HCT116 (cell line): Measurements from ENCODE around the gene ARHGEF17. TPM values are rescaled to one million over a fixed set of nuclear protein-coding genes. Genes with fewer than 3 reads are reported as not detected.

Experiments
- ATAC-seq: fragments of 200-7000 bp; cut with Tn5 transposase; 2 replicates; pipeline ENCODE4 v1.9.1; 2020; ENCODE audit warnings: mild to moderate bottlenecking, moderate library complexity
- BruUV-seq: library from RNA; stranded (reverse); fragments of 400-500 nt; replicated peaks from 2 replicates; lab custom pipeline; 2021; lab: Mats Ljungman, UMichigan
- CTCF ChIA-PET: fragments of 300-600 bp; sonication (Branson Sonifier 250); formaldehyde crosslinking; loops from one replicate; lab custom pipeline; 2021; ENCODE audit warnings: antibody characterized with exemption; lab: Charles Lee
- POLR2A ChIA-PET: fragments of 300-600, 350-600 bp; sonication (Branson Sonifier 250); formaldehyde crosslinking; loops from one replicate; lab custom pipeline; 2021; ENCODE audit warnings: antibody characterized with exemption; lab: Charles Lee
- RAD21 ChIA-PET, 2 experiments: fragments of 300-600 bp; sonication (Branson Sonifier 250); formaldehyde crosslinking; loops; one replicate each; lab custom pipeline; 2023; ENCODE audit warnings: low total read pairs in 2 of 2; ENCODE audit not compliant: uncharacterized antibody in 2 of 2, unreplicated experiment in 2 of 2, low non-redundant PET in 1 of 2; lab: Charles Lee
- DNase-seq: peaks from one replicate; pipeline ENCODE4 v3.0.0-alpha.2; 2010; ENCODE audit warnings: low read depth, low spot score
- H2AFZ ChIP-seq: fragments of 200-600 bp; shearing (Covaris generic), sonication (generic); 2 replicates; pipeline ENCODE4 v1.6.1; 2017; ENCODE audit warnings: low read depth, mixed run types, mixed read lengths, antibody characterized with exemption, low read length; ENCODE audit not compliant: poor library complexity, severe bottlenecking
- H3K27ac ChIP-seq: 2 replicates; pipeline ENCODE4 v1.5.1; 2012; ENCODE audit warnings: low read depth, low read length
- H3K27me3 ChIP-seq: fragments of 200-600 bp; sonication (generic); 2 replicates; pipeline ENCODE4 v1.6.1; 2016; ENCODE audit warnings: mixed run types, low read length, mixed read lengths; ENCODE audit not compliant: insufficient read depth
- H3K36me3 ChIP-seq, 2 experiments: fragments of 200-500 bp in 1 of 2; fragments of 200-600 bp in 1 of 2; sonication (Bioruptor generic) in 1 of 2; sonication (generic) in 1 of 2; 2 replicates each; pipeline versions ENCODE4 v1.5.1 to v1.6.1; 2014 to 2016; ENCODE audit warnings: low read length in 2 of 2, inconsistent platforms in 1 of 2, mixed read lengths in 1 of 2, mixed run types in 1 of 2; ENCODE audit not compliant: insufficient read depth in 2 of 2, control insufficient read depth in 1 of 2
- H3K4me1 ChIP-seq, 2 experiments: fragments of 200-600 bp in 1 of 2; sonication (generic) in 1 of 2; 2 replicates each; pipeline versions ENCODE4 v1.5.1 to v1.6.1; 2012 to 2017; ENCODE audit warnings: low read length in 2 of 2, inconsistent platforms in 1 of 2, mild to moderate bottlenecking in 1 of 2, mixed read lengths in 1 of 2, mixed run types in 1 of 2, moderate library complexity in 1 of 2; ENCODE audit not compliant: insufficient read depth in 2 of 2, control insufficient read depth in 1 of 2
- H3K4me2 ChIP-seq: fragments of 200-600 bp; sonication (generic); 2 replicates; pipeline ENCODE4 v1.6.1; 2017; ENCODE audit warnings: mixed run types, low read length, mixed read lengths
- H3K4me3 ChIP-seq, 2 experiments: fragments of 200-600 bp in 1 of 2; sonication (generic) in 1 of 2; replicated peaks in 1 of 2; 2 replicates each; pipeline ENCODE4 v1.5.1; 2011 to 2016; ENCODE audit warnings: low read length in 2 of 2, control low read depth in 1 of 2, low read depth in 1 of 2, mild to moderate bottlenecking in 1 of 2, mixed read lengths in 1 of 2, mixed run types in 1 of 2
- H3K79me2 ChIP-seq: fragments of 200-600 bp; sonication (generic); 2 replicates; pipeline ENCODE4 v1.6.1; 2017; ENCODE audit warnings: mild to moderate bottlenecking, mixed run types, low read length, moderate library complexity, mixed read lengths; ENCODE audit not compliant: insufficient read depth
- H3K9ac ChIP-seq: fragments of 200-600 bp; sonication (generic); 2 replicates; pipeline ENCODE4 v1.6.1; 2016; ENCODE audit warnings: low read length, mixed read lengths
- H3K9me2 ChIP-seq: fragments of 200-600 bp; sonication (generic), shearing (Covaris generic); 2 replicates; pipeline ENCODE4 v1.6.1; 2017; ENCODE audit warnings: mixed run types, mild to moderate bottlenecking, moderate library complexity; ENCODE audit not compliant: insufficient read depth
- H3K9me3 ChIP-seq, 2 experiments: fragments of 200-500 bp in 1 of 2; fragments of 200-600 bp in 1 of 2; sonication (Bioruptor generic) in 1 of 2; sonication (generic) in 1 of 2; 2 replicates each; pipeline ENCODE4 v1.6.1; 2014 to 2017; ENCODE audit warnings: low read length in 2 of 2, mixed read lengths in 2 of 2, inconsistent platforms in 1 of 2, low read depth in 1 of 2, mild to moderate bottlenecking in 1 of 2, mixed run types in 1 of 2, moderate library complexity in 1 of 2; ENCODE audit not compliant: control insufficient read depth in 1 of 2, insufficient read depth in 1 of 2
- H4K20me1 ChIP-seq: fragments of 200-600 bp; sonication (generic), shearing (Covaris generic); 2 replicates; pipeline ENCODE4 v1.6.1; 2017; ENCODE audit warnings: mixed run types, mild to moderate bottlenecking, moderate library complexity; ENCODE audit not compliant: insufficient read depth
- CBX3 ChIP-seq: IDR thresholded peaks from 2 replicates; pipeline ENCODE4 v1.6.1; 2012; ENCODE audit warnings: low read depth
- CEBPB ChIP-seq: IDR thresholded peaks from 2 replicates; pipeline ENCODE4 v1.6.1; 2012; ENCODE audit warnings: low read depth
- ELF1 ChIP-seq: IDR thresholded peaks from 2 replicates; pipeline ENCODE4 v1.6.1; 2012; ENCODE audit warnings: low read depth, borderline replicate concordance
- EZH2 ChIP-seq: fragments of 200-600 bp; sonication (generic); IDR thresholded peaks from 2 replicates; pipeline ENCODE4 v1.6.1; 2017; ENCODE audit warnings: antibody characterized with exemption, mixed run types
- EZH2phosphoT487 ChIP-seq: fragments of 200-600 bp; IDR thresholded peaks from 2 replicates; pipeline ENCODE4 v1.6.1; 2018; ENCODE audit warnings: antibody characterized with exemption, borderline replicate concordance
- JUND ChIP-seq: IDR thresholded peaks from 2 replicates; pipeline ENCODE4 v1.6.1; 2012
- POLR2A ChIP-seq: IDR thresholded peaks from 2 replicates; pipeline ENCODE4 v1.7.0; 2011; ENCODE audit warnings: borderline replicate concordance; ENCODE audit not compliant: insufficient read depth, insufficient read length; ENCODE audit errors: extremely low read depth
- POLR2AphosphoS5 ChIP-seq: IDR thresholded peaks from 2 replicates; pipeline ENCODE4 v1.6.1; 2011; ENCODE audit warnings: mild to moderate bottlenecking, low read depth, low read length, moderate library complexity
- RAD21 ChIP-seq: IDR thresholded peaks from 2 replicates; pipeline ENCODE4 v1.6.1; 2012; ENCODE audit warnings: low read depth, mild to moderate bottlenecking
- SIN3A ChIP-seq: IDR thresholded peaks from 2 replicates; pipeline ENCODE4 v1.6.1; 2012; ENCODE audit warnings: low read depth
- SP1 ChIP-seq: IDR thresholded peaks from 2 replicates; pipeline ENCODE4 v1.6.1; 2012; ENCODE audit warnings: low read depth
- SRF ChIP-seq: IDR thresholded peaks from 2 replicates; pipeline ENCODE4 v1.6.1; 2012; ENCODE audit warnings: low read depth
- ZFX ChIP-seq: fragments of 450-650 bp; IDR thresholded peaks from 2 replicates; pipeline ENCODE4 v1.6.1; 2017
- ZNF274 ChIP-seq: fragments of 200-500 bp; sonication (Bioruptor generic); IDR thresholded peaks from 2 replicates; pipeline ENCODE4 v1.6.1; 2014; ENCODE audit warnings: mild to moderate bottlenecking, low read depth, low read length, inconsistent platforms
- intact Hi-C: fragments of 100-400 bp; cut with micrococcal nuclease; formaldehyde crosslinking; loops from 2 replicates; pipeline ENCODE4 v1.10.0; 2022
- total RNA-seq: library from RNA; stranded (reverse); gene quantifications from one replicate; pipeline ENCODE4 v1.2.1, GENCODE V29; 2021; ENCODE audit not compliant: unreplicated experiment
- TF ChIP-seq, protein P1 (sequence below): IDR thresholded peaks from 2 replicates; pipeline ENCODE4 v1.6.1; 2012
- TF ChIP-seq, protein P2 (sequence below): IDR thresholded peaks from 2 replicates; pipeline ENCODE4 v1.6.1; 2012
- TF ChIP-seq, protein P3 (sequence below): IDR thresholded peaks from 2 replicates; pipeline ENCODE4 v1.6.1; 2012; ENCODE audit warnings: low read depth

ARHGEF17 gene
- total RNA-seq, 1 experiment from 2014 or later = 18.2 TPM

DNA sequence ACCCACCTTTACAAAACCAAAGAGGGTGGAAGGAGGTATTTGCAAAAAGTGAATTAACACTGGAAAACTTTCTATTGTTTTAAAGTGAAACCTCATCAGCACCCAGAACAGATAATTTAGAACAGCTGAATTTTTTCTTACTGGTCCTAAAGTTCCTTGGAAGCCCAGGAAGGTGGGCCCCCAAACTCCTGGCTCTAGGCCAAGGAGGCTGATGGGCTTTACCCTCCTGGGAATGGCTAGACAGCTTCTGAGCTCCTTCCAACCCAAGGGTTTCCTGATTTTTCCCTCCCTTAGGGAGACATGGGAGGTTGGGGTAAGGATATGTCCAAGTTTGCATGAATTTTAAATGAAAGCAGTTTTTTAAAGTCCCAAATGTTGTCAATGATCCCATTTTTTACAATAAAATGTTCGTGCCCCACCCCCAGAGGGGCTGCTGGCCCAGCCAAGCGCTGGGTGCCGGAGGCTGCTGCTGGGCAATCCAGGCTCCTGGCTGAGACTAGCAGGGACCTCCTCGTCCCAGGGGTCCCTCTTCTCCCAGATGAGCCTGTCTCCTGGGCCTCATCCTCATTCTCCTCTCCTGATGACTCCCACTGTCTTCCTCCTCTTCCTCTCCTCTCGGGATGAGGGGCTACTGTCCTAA lies 96.5 kb downstream of the ARHGEF17 start:
- DNase-seq (no peak), ATAC-seq (no peak)
- Histone ChIP-seq H3K9me2 (no peaks in the 10 kb centered on the region), H4K20me1 (no peaks in the 10 kb centered on the region), H3K4me2 (no peak overlapping the region), H3K4me3 (no peak overlapping the region), H3K79me2 (no peaks in the 10 kb centered on the region), H2AFZ (no peak overlapping the region), H3K36me3 (peaks cover 0 to 2% of the 10 kb centered on the region in 2 experiments; a peak in 1 of 4 replicates), H3K27ac (no peak overlapping the region), H3K27me3 (no peaks in the 10 kb centered on the region), H3K9ac (no peak overlapping the region), H3K4me1 (no peaks in the 10 kb centered on the region), H3K9me3 (no peaks in the 10 kb centered on the region)
- ChIA-PET CTCF (interaction anchor here (1.4 kb wide), 1 partner anchor 256 kb away, joined by 5 read pairs; no protein-coding TSS in a partner anchor), POLR2A (no interaction called here), RAD21 (no interaction called here)
- no TSS peak for BruUV-seq
- intact Hi-C loops = loop anchor here (1.0 kb wide), 1 partner anchor 257 kb away; no protein-coding TSS in a partner anchor
- no peak for TF ChIP-seq EZH2
- TF ChIP-seq CEBPB = no peak
- TF ChIP-seq, protein P1, sequence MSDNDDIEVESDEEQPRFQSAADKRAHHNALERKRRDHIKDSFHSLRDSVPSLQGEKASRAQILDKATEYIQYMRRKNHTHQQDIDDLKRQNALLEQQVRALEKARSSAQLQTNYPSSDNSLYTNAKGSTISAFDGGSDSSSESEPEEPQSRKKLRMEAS = no peak
- TF ChIP-seq SIN3A = no peak
- no peak for TF ChIP-seq POLR2A

DNA sequence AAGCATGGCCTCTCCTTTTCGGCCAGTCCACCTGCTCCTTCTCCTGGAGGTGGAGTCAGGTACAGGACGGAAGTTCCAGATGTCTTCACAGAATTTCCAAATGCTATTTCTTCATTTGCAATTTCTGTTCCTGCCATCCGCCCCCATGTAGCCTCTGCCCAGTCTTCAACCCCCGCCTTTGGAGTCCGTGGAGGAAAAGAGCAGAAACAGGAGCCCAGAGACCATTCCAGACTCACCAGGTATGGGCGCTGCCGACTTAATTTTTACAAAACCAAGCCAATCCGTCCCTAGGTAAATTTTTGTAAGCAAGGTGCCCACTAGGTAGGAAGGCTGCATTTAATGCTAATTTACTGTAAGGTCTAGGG lies 97.1 kb downstream of the ARHGEF17 start:
- intact Hi-C loops = no loop called here
- ChIA-PET POLR2A (no interaction called here), CTCF (no interaction called here), RAD21 (no interaction called here)
- no peaks in the 10 kb centered on the region for H3K9me2 ChIP-seq
- no peak for DNase-seq
- no peak overlapping the region for H3K27ac ChIP-seq
- H3K9ac ChIP-seq = no peak overlapping the region
- no peaks in the 10 kb centered on the region for H4K20me1 ChIP-seq
- H3K4me1 ChIP-seq = no peaks in the 10 kb centered on the region
- TF ChIP-seq ZNF274 (no peak), SRF (no peak), JUND (no peak), POLR2AphosphoS5 (no peak), POLR2A (no peak), EZH2phosphoT487 (no peak), CBX3 (no peak), SP1 (no peak), ELF1 (no peak), ZFX (no peak), EZH2 (no peak), RAD21 (no peak)
- TF ChIP-seq, protein P2, sequence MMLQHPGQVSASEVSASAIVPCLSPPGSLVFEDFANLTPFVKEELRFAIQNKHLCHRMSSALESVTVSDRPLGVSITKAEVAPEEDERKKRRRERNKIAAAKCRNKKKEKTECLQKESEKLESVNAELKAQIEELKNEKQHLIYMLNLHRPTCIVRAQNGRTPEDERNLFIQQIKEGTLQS = no peak
- TF ChIP-seq, protein P3, sequence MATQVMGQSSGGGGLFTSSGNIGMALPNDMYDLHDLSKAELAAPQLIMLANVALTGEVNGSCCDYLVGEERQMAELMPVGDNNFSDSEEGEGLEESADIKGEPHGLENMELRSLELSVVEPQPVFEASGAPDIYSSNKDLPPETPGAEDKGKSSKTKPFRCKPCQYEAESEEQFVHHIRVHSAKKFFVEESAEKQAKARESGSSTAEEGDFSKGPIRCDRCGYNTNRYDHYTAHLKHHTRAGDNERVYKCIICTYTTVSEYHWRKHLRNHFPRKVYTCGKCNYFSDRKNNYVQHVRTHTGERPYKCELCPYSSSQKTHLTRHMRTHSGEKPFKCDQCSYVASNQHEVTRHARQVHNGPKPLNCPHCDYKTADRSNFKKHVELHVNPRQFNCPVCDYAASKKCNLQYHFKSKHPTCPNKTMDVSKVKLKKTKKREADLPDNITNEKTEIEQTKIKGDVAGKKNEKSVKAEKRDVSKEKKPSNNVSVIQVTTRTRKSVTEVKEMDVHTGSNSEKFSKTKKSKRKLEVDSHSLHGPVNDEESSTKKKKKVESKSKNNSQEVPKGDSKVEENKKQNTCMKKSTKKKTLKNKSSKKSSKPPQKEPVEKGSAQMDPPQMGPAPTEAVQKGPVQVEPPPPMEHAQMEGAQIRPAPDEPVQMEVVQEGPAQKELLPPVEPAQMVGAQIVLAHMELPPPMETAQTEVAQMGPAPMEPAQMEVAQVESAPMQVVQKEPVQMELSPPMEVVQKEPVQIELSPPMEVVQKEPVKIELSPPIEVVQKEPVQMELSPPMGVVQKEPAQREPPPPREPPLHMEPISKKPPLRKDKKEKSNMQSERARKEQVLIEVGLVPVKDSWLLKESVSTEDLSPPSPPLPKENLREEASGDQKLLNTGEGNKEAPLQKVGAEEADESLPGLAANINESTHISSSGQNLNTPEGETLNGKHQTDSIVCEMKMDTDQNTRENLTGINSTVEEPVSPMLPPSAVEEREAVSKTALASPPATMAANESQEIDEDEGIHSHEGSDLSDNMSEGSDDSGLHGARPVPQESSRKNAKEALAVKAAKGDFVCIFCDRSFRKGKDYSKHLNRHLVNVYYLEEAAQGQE = no peak
- TF ChIP-seq, protein P1 = no peak
- no peak overlapping the region for H2AFZ ChIP-seq
- H3K36me3 ChIP-seq = peaks cover 0 to 4% of the 10 kb centered on the region in 2 experiments; a peak in 1 of 4 replicates
- H3K27me3 ChIP-seq = no peaks in the 10 kb centered on the region
- no peak overlapping the region for H3K4me3 ChIP-seq
- no peak overlapping the region for H3K4me2 ChIP-seq
- no peaks in the 10 kb centered on the region for H3K79me2 ChIP-seq
- no peak for ATAC-seq
- BruUV-seq = no TSS peak
- no peaks in the 10 kb centered on the region for H3K9me3 ChIP-seq
